ENCODE data around the gene THPO.

Gene THPO

DNA sequence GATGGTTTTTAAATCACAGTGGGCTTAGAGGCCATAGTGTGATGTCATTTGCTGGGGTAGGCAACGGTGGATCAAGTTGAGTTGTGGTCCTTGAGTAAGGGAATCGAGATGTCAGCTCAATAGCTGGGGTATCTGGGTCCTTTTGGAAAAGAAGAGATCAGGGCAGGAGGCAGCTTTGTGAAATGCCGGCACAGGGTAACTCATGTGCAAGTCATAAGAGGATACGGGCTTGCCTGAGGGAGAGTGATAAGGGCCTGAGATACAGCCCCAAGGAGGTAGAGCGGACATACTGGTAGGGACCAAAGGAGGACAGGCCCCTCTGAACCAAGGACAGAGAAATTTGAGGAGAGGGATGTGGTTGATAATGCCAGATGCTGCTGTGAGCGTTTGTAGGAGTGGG lies 44.8 kb downstream of the THPO start:
- no peak for DNase-seq (ENCODE audit: low read depth)

GRCh38 chr3:184332370-184333090 lies 45.5 kb downstream of the THPO start:
- no peak for DNase-seq (ENCODE audit: low read depth)

- DNase-seq (ENCODE audit: low read depth): no peak
Measured at GRCh38 chr3:184328516-184328915, 49.5 kb downstream of the THPO start.

DNA sequence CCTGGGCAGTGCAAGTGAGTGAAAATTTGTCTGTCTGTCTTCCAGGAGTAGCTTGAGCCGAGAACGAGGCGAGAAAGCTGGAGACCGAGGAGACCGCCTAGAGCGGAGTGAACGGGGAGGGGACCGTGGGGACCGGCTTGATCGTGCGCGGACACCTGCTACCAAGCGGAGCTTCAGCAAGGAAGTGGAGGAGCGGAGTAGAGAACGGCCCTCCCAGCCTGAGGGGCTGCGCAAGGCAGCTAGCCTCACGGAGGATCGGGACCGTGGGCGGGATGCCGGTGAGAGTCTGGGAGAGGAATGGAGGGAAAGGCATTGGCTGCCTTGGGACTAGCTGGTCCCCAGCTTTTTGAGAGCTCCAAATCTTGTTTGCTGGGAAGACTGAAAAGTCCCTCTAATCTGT lies 50.8 kb downstream of the THPO start:
- no peak for DNase-seq (ENCODE audit: low read depth)

DNA sequence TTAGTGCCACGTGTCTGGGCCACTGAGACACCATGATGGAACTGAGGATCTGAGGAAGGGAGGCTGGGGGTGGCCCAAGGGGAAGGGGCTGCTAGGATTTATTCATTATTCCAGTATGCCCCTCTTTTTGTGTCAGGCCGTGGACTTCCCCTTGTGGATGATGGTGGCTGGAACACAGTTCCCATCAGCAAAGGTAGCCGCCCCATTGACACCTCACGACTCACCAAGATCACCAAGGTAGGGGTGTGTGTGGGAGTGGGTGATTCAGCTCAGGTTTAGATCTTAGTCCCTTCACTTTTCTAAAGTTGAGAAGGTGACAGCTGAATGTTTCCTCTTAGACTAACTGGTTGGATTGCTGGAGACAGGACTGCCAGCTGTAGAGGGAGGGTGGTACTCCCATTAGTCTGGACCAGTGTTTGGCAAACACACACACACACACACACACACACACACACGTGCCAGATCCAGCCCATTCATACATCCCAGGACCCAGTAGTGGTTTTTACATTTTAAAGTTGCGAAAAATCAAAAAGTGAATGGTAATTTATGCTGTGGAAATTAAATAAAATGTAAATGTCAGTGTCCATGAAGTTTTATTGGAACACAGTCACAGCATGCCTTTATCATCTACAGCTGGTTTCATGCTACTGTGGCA lies 52.2 kb downstream of the THPO start:
- no peak for DNase-seq (ENCODE audit: low read depth)

DNA sequence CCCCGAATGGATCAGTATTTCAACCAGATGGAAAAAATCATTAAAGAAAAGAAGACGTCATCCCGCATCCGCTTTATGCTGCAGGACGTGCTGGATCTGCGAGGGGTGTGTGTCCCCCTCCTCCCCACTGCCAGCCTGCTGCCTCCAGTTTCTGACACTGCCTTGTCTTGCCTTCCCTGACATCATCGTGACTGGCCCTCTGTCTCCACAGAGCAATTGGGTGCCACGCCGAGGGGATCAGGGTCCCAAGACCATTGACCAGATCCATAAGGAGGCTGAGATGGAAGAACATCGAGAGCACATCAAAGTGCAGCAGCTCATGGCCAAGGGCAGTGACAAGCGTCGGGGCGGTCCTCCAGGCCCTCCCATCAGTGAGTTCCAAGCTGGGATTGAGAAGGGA lies 52.7 kb downstream of the THPO start:
- no peak for DNase-seq (ENCODE audit: low read depth)

DNA sequence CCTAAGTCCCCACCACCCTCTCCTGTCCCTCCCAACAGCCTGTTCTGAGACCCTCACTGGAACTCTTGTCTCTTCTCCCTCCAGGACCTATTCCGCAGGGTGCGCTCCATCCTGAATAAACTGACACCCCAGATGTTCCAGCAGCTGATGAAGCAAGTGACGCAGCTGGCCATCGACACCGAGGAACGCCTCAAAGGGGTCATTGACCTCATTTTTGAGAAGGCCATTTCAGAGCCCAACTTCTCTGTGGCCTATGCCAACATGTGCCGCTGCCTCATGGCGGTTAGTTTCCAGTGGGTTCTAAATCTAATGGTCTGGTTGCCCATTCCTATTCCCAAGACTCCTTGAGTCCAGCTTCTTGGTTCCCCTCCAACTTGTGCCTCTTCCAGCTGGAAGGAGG lies 54.3 kb downstream of the THPO start:
- DNase-seq (ENCODE audit: low read depth): no peak

DNA sequence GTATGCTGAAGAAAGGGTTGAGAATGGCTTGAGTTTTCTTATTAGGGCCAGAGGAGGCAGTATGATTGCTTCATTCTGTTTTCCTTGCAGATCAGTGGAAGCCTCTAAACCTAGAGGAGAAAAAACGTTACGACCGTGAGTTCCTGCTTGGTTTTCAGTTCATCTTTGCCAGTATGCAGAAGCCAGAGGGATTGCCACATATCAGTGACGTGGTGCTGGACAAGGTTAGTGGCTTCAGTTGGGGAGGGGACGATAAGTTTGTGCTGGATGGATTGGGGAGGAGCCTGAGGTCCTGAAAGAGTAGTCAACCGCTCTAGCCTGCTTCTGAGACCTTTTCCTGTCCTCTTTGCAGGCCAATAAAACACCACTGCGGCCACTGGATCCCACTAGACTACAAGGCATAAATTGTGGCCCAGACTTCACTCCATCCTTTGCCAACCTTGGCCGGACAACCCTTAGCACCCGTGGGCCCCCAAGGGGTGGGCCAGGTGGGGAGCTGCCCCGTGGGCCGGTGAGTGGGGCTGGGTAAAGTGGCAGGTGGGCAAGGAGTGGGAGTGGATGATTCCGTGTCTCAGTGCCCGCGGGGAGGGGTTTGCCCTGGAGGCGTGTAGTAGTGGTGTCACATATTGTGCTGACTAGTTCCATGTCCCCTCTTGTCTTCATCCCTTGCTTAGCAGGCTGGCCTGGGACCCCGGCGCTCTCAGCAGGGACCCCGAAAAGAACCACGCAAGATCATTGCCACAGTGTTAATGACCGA lies 55.1 kb downstream of the THPO start:
- DNase-seq (ENCODE audit: low read depth): no peak
